GM12874 (cell line): ENCODE data around the gene ALDH3A2.

Source experiments
- TF ChIP-seq, protein P1 (sequence below): IDR thresholded peaks from 2 replicates; pipeline ENCODE4 v1.5.1; 2011; ENCODE audit warnings: low read depth, mild to moderate bottlenecking, control low read depth, low read length, moderate library complexity; ENCODE audit not compliant: insufficient read depth

The ALDH3A2 gene

GRCh38 chr17:19660219-19660870, 11.8 kb downstream of the ALDH3A2 start:
- TF ChIP-seq, protein P1, sequence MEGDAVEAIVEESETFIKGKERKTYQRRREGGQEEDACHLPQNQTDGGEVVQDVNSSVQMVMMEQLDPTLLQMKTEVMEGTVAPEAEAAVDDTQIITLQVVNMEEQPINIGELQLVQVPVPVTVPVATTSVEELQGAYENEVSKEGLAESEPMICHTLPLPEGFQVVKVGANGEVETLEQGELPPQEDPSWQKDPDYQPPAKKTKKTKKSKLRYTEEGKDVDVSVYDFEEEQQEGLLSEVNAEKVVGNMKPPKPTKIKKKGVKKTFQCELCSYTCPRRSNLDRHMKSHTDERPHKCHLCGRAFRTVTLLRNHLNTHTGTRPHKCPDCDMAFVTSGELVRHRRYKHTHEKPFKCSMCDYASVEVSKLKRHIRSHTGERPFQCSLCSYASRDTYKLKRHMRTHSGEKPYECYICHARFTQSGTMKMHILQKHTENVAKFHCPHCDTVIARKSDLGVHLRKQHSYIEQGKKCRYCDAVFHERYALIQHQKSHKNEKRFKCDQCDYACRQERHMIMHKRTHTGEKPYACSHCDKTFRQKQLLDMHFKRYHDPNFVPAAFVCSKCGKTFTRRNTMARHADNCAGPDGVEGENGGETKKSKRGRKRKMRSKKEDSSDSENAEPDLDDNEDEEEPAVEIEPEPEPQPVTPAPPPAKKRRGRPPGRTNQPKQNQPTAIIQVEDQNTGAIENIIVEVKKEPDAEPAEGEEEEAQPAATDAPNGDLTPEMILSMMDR = no peak

DNA sequence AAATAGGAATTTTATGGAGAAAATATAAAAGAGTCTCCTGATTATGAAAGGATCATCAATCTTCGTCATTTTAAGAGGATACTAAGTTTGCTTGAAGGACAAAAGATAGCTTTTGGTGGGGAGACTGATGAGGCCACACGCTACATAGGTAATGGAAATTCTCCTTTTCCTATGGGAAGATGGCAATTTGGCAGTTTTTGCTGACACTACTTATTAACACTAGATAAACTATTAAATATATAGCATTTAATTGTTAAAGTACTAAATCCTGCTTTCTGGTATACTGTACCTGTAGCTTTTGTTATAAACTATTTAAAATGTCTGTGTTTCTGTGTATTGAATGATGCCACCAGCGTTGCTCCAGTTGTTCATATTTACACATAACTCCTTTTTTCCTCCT, 12.6 kb downstream of the ALDH3A2 start:
- TF ChIP-seq, protein P1 = no peak

- TF ChIP-seq, protein P1 = no peak
Measured at GRCh38 chr17:19663097-19663496, 14.5 kb downstream of the ALDH3A2 start.

DNA sequence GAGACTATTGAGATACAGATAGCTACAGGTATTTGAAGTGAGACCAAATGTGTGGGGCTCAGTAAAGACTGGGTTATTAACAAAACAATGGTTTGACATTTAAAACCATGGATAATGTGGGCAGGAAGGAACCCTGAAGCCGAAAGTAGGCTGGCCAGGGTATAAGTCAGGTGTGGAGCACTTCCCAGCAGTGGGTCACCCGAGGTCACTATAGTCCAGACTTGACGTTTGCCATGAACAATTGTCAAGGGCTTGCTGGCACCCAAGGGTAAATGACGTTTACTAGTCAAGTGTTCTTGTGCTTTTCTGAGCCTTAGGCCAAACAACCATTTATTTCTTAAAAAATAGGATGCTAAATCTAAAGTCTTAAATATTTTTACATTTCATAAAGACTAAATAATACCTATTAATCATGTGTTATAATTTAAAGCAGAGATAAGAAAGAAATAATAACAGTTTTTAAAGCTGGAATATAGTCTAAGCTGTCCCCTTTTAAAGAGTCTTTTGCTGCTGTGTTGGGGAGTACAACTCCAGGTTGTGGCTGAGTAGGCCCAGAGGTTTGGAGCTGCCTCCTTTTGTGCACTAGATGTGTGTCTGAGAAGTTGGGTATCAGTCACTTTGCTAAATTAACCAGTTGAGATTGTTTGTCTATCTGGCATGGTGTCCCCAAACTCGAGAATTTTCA, 15.7 kb downstream of the ALDH3A2 start:
- TF ChIP-seq, protein P1 = no peak

GRCh38 chr17:19664821-19665181, 16.2 kb downstream of the ALDH3A2 start:
- TF ChIP-seq, protein P1 = no peak

DNA sequence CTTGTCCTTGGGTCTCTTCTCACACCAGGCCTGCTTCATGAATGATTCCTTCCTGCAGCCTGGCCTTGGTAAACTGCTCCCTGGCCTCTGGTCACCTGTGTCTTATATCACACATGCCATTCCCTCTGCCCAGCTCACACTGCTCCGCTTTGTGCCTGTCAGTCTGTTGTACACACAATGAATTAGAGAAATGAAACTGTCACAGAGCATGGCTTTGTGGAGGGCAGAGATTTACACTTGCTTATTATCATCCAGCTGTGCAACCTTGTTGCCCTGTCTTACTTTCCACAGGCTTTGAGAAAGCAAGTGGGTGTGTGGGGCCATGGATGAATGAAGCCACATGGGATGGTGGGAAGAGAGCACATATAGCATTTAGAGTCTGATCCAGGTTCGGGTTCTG, 22.4 kb downstream of the ALDH3A2 start:
- TF ChIP-seq, protein P1 = no peak

GRCh38 chr17:19671433-19671832, 22.9 kb downstream of the ALDH3A2 start:
- TF ChIP-seq, protein P1 = no peak
